GM18858 (cell line): Measurements from ENCODE around the gene ZRANB1.
A peak's percentile ranks its signal among the peaks of the same experiment; 100 is the strongest.
"Not testable (repeated sequence)": the region's sequence is repeated elsewhere in the genome, so short reads cannot be mapped to it uniquely, and the experiment has no call there.

ENCODE experiments used
- ATAC-seq: cut with Tn5 transposase; IDR thresholded peaks from one replicate; pipeline ENCODE4 v1.9.1; 2021; ENCODE audit not compliant: unreplicated experiment

ZRANB1 gene

GRCh38 chr10:124962421-124962820 lies 20.5 kb downstream of the ZRANB1 start:
- ATAC-seq, result no peak

GRCh38 chr10:124963866-124964720 lies 22.2 kb downstream of the ZRANB1 start:
- ATAC-seq, result no peak

- ATAC-seq, result no peak
Observed at GRCh38 chr10:124966008-124966407, 24.1 kb downstream of the ZRANB1 start.

- ATAC-seq, result no peak
Observed at GRCh38 chr10:124967255-124967654, 25.3 kb downstream of the ZRANB1 start.

- no peak for ATAC-seq
Observed at GRCh38 chr10:124971276-124971675, 29.4 kb downstream of the ZRANB1 start.

GRCh38 chr10:124972637-124973036 lies 30.7 kb downstream of the ZRANB1 start:
- ATAC-seq, result no peak

GRCh38 chr10:124974131-124974530 lies 32.2 kb downstream of the ZRANB1 start:
- ATAC-seq, result no peak

- no peak for ATAC-seq
Observed at GRCh38 chr10:124975977-124976514, 34.1 kb downstream of the ZRANB1 start.

GRCh38 chr10:124977161-124977560 lies 35.2 kb downstream of the ZRANB1 start:
- ATAC-seq, result no peak

GRCh38 chr10:124977648-124978375 lies 35.9 kb downstream of the ZRANB1 start:
- ATAC-seq, result no peak

- ATAC-seq, result no peak
Observed at GRCh38 chr10:124978376-124978725, 36.4 kb downstream of the ZRANB1 start.

GRCh38 chr10:124983321-124983720 lies 41.4 kb downstream of the ZRANB1 start:
- no peak for ATAC-seq

- no peak for ATAC-seq
Observed at GRCh38 chr10:124984376-124984775, 42.5 kb downstream of the ZRANB1 start.

GRCh38 chr10:124985162-124985561 lies 43.2 kb downstream of the ZRANB1 start:
- ATAC-seq, result no peak

- ATAC-seq, result no peak
Observed at GRCh38 chr10:124987788-124988187, 45.9 kb downstream of the ZRANB1 start.

GRCh38 chr10:124988753-124989152 lies 46.8 kb downstream of the ZRANB1 start:
- not testable (repeated sequence) for ATAC-seq

GRCh38 chr10:124989526-124989925 lies 47.6 kb downstream of the ZRANB1 start:
- no peak for ATAC-seq

- no peak for ATAC-seq
Observed at GRCh38 chr10:124990671-124991625, 49.0 kb downstream of the ZRANB1 start.

- ATAC-seq, result no peak
Observed at GRCh38 chr10:124991835-124992234, 49.9 kb downstream of the ZRANB1 start.

GRCh38 chr10:124992462-124993344 lies 50.8 kb downstream of the ZRANB1 start:
- ATAC-seq, result peak; percentile 50
